HUES6 (cell line): ENCODE results near the gene DOLPP1.

Experiments used
- H3K27ac ChIP-seq: 2 replicates; pipeline ENCODE4 v1.7.0; 2013; ENCODE audit warnings: low read depth, mild to moderate bottlenecking, low read length, inconsistent platforms
- H3K27me3 ChIP-seq: 2 replicates; pipeline ENCODE4 v1.6.1; 2013; ENCODE audit warnings: low read length; ENCODE audit not compliant: control insufficient read depth, insufficient read depth
- H3K36me3 ChIP-seq: 2 replicates; pipeline ENCODE4 v1.6.1; 2013; ENCODE audit warnings: low read length; ENCODE audit not compliant: control insufficient read depth, insufficient read depth
- H3K4me1 ChIP-seq: 2 replicates; pipeline ENCODE4 v1.6.1; 2013; ENCODE audit warnings: low read length; ENCODE audit not compliant: control insufficient read depth, insufficient read depth
- H3K4me3 ChIP-seq: 2 replicates; pipeline ENCODE4 v1.5.1; 2013; ENCODE audit warnings: low read depth, low read length
- H3K9ac ChIP-seq: one replicate; pipeline ENCODE4 v1.6.1; 2013; ENCODE audit warnings: mild to moderate bottlenecking, low read length
- H3K9me3 ChIP-seq: 2 replicates; pipeline ENCODE4 v1.6.1; 2013; ENCODE audit warnings: low read depth, low read length; ENCODE audit not compliant: control insufficient read depth, insufficient read depth

The DOLPP1 gene

GRCh38 chr9:129095908-129096307 lies 15.0 kb downstream of the DOLPP1 start:
- Histone ChIP-seq H3K9ac (no peak overlapping the region), H3K4me3 (no peak overlapping the region), H3K27ac (no peak overlapping the region), H3K27me3 (no peaks in the 10 kb centered on the region), H3K4me1 (no peaks in the 10 kb centered on the region), H3K9me3 (no peaks in the 10 kb centered on the region), H3K36me3 (0 out of 2 replicates have a peak, but pooled peaks cover 3% of the 10 kb centered on the region)

GRCh38 chr9:129097671-129098306 lies 16.9 kb downstream of the DOLPP1 start:
- Histone ChIP-seq H3K9ac (no peak overlapping the region), H3K36me3 (0 out of 2 replicates have a peak, but pooled peaks cover 3% of the 10 kb centered on the region), H3K27me3 (no peaks in the 10 kb centered on the region), H3K4me1 (peaks cover 2% of the 10 kb centered on the region; the same call in 1 of the 2 replicates), H3K27ac (no peak overlapping the region), H3K9me3 (no peaks in the 10 kb centered on the region), H3K4me3 (no peak overlapping the region)

- Histone ChIP-seq H3K27ac (no peak overlapping the region), H3K4me1 (peaks cover 4% of the 10 kb centered on the region; the same call in 1 of the 2 replicates), H3K27me3 (no peaks in the 10 kb centered on the region), H3K4me3 (no peak overlapping the region), H3K9me3 (no peaks in the 10 kb centered on the region), H3K36me3 (0 out of 2 replicates have a peak, but pooled peaks cover 3% of the 10 kb centered on the region), H3K9ac (no peak overlapping the region)
Observed at GRCh38 chr9:129098328-129098727, 17.4 kb downstream of the DOLPP1 start.

- H3K9me3 ChIP-seq = no peaks in the 10 kb centered on the region
- H3K9ac ChIP-seq = no peak overlapping the region
- no peak overlapping the region for H3K27ac ChIP-seq
- no peaks in the 10 kb centered on the region for H3K27me3 ChIP-seq
- H3K36me3 ChIP-seq = no peaks in the 10 kb centered on the region
- H3K4me3 ChIP-seq = no peak overlapping the region
- H3K4me1 ChIP-seq = peaks cover 4% of the 10 kb centered on the region; the same call in 1 of the 2 replicates
Observed at GRCh38 chr9:129100383-129101169, 19.7 kb downstream of the DOLPP1 start.

GRCh38 chr9:129101279-129101678 lies 20.4 kb downstream of the DOLPP1 start:
- Histone ChIP-seq H3K4me1 (peaks cover 4% of the 10 kb centered on the region; the same call in 1 of the 2 replicates), H3K27ac (no peak overlapping the region), H3K4me3 (no peak overlapping the region), H3K27me3 (no peaks in the 10 kb centered on the region), H3K36me3 (no peaks in the 10 kb centered on the region), H3K9me3 (no peaks in the 10 kb centered on the region), H3K9ac (no peak overlapping the region)

GRCh38 chr9:129102095-129102525 lies 21.2 kb downstream of the DOLPP1 start:
- no peak overlapping the region for H3K9ac ChIP-seq
- H3K36me3 ChIP-seq = no peaks in the 10 kb centered on the region
- H3K4me1 ChIP-seq = peaks cover 4% of the 10 kb centered on the region; the same call in 1 of the 2 replicates
- no peak overlapping the region for H3K27ac ChIP-seq
- no peaks in the 10 kb centered on the region for H3K9me3 ChIP-seq
- H3K27me3 ChIP-seq = no peaks in the 10 kb centered on the region
- H3K4me3 ChIP-seq = no peak overlapping the region

- H3K4me3 ChIP-seq = no peak overlapping the region
- H3K9me3 ChIP-seq = no peaks in the 10 kb centered on the region
- no peak overlapping the region for H3K27ac ChIP-seq
- H3K9ac ChIP-seq = no peak overlapping the region
- no peaks in the 10 kb centered on the region for H3K36me3 ChIP-seq
- no peaks in the 10 kb centered on the region for H3K27me3 ChIP-seq
- H3K4me1 ChIP-seq = peaks cover 4% of the 10 kb centered on the region; the same call in 1 of the 2 replicates
Observed at GRCh38 chr9:129102791-129103594, 22.1 kb downstream of the DOLPP1 start.

- no peak overlapping the region for H3K4me3 ChIP-seq
- H3K9ac ChIP-seq = no peak overlapping the region
- H3K27ac ChIP-seq = no peak overlapping the region
- no peaks in the 10 kb centered on the region for H3K9me3 ChIP-seq
- no peaks in the 10 kb centered on the region for H3K27me3 ChIP-seq
- H3K36me3 ChIP-seq = no peaks in the 10 kb centered on the region
- H3K4me1 ChIP-seq = peaks cover 4% of the 10 kb centered on the region; the same call in 1 of the 2 replicates
Observed at GRCh38 chr9:129103595-129103965, 22.7 kb downstream of the DOLPP1 start.

- Histone ChIP-seq H3K9me3 (no peaks in the 10 kb centered on the region), H3K4me1 (peaks cover 4% of the 10 kb centered on the region; the same call in 1 of the 2 replicates), H3K36me3 (no peaks in the 10 kb centered on the region), H3K27me3 (peaks cover 4% of the 10 kb centered on the region), H3K27ac (no peak overlapping the region), H3K4me3 (no peak overlapping the region), H3K9ac (no peak overlapping the region)
Observed at GRCh38 chr9:129104051-129104450, 23.1 kb downstream of the DOLPP1 start.

- no peak overlapping the region for H3K4me3 ChIP-seq
- no peaks in the 10 kb centered on the region for H3K9me3 ChIP-seq
- H3K4me1 ChIP-seq = peaks cover 6% of the 10 kb centered on the region
- H3K36me3 ChIP-seq = no peaks in the 10 kb centered on the region
- H3K9ac ChIP-seq = no peak overlapping the region
- H3K27me3 ChIP-seq = peaks cover 17% of the 10 kb centered on the region
- no peak overlapping the region for H3K27ac ChIP-seq
Observed at GRCh38 chr9:129105857-129106694, 25.2 kb downstream of the DOLPP1 start.
